Thyroid gland (tissue), 4 donors: ENCODE data around the gene GDPD5. TPM values are rescaled to one million over a fixed set of nuclear protein-coding genes. Genes with fewer than 3 reads are reported as not detected.

Experiments used
- DNase-seq, 2 donors: peaks; one replicate each; pipeline ENCODE4 v3.0.0-alpha.2; 2019
- H3K27ac ChIP-seq, 3 donors: fragments of 200-600 bp; sonication (generic); 1 replicate in 2 of 3; 2 replicates in 1 of 3; pipeline ENCODE4 v1.5.1; 2016 to 2019; ENCODE audit warnings: mild to moderate bottlenecking in 1 of 3, moderate library complexity in 1 of 3
- H3K27me3 ChIP-seq: fragments of 200-600 bp; sonication (generic); one replicate; pipeline ENCODE4 v1.5.1; 2019
- H3K36me3 ChIP-seq, 2 donors: fragments of 200-600 bp; sonication (generic); one replicate each; pipeline ENCODE4 v1.5.1; 2016 to 2019
- H3K4me1 ChIP-seq, 2 donors: fragments of 200-600 bp; sonication (generic); one replicate each; pipeline ENCODE4 v1.5.1; 2017 to 2019
- H3K4me3 ChIP-seq, 3 donors: fragments of 200-600 bp; sonication (generic); replicated peaks in 1 of 3; 1 replicate in 2 of 3; 2 replicates in 1 of 3; pipeline ENCODE4 v1.5.1; 2016; ENCODE audit warnings: mild to moderate bottlenecking in 1 of 3
- H3K9me3 ChIP-seq: fragments of 200-600 bp; sonication (generic); one replicate; pipeline ENCODE4 v1.5.1; 2017
- POLR2A ChIP-seq, 2 donors: fragments of 450-650 bp; IDR thresholded peaks; one replicate each; pipeline ENCODE4 v1.6.1; 2017; ENCODE audit warnings: antibody characterized with exemption in 2 of 2, mild to moderate bottlenecking in 2 of 2, moderate library complexity in 1 of 2
- WGBS, 2 donors: methylation state at CpG; one replicate each; pipeline ENCODE4 v1.1.5; 2017; 5-methylcytosine and 5-hydroxymethylcytosine counted together
- intact Hi-C: fragments of 100-400 bp; cut with DNase I; formaldehyde crosslinking; loops from one replicate; pipeline ENCODE4 v1.15.1; 2023
- total RNA-seq, 4 donors: library from RNA; depleted of rRNA; stranded (reverse); fragments of >200 nt; gene quantifications; one replicate each; pipeline ENCODE4 v1.2.3, GENCODE V29; 2016
- TF ChIP-seq, protein P1 (sequence below), 6 experiments: fragments of 200-600 bp in 3 of 6; fragments of 450-650 bp in 3 of 6; sonication (generic) in 3 of 6; IDR thresholded peaks; one replicate each; pipeline ENCODE4 v1.5.1; 2016 to 2019; ENCODE audit warnings: antibody characterized with exemption in 6 of 6, mild to moderate bottlenecking in 2 of 6, inconsistent platforms in 1 of 6, moderate library complexity in 1 of 6

GDPD5 gene
- total RNA-seq, 4 donors from 2014 or later = 5.6 to 6.4 (median 6.1) TPM

DNA sequence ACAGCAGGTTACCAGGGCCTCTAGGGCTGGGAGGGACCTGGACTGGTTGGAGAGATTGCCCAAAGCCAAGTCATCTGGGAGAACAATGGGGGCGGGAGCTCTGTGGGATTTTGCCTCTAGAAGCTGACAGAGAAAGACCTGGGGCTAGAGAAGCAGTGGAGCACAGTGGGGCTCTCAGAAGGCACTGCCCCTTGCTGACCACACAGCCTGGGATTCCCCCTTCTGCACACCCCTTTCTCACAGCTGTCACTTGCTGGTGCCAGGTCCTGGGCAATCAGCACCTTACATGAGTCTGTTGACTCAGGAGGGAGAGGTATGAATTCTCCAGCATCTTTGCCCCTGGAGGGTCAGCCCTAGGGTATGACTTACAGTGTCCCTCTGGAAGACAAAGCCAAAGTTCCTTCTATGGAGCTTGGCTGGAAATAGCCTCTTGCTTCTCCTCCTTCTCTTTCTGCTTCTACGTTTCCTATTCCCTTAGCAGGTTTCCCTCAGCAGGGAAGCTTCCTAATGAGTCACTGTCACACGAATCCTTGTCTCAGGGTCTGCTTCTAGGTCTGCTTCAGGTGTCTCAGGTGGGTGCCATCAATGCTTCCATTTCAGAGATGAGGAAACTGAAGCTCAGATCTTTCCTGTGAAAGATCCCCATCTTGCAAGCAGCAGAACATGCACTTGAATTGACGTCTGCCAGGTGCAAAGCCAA is 27.0 kb downstream of the GDPD5 start:
- peaks cover 0 to 5% of the 10 kb centered on the region in 2 donors for H3K4me1 ChIP-seq
- no peak overlapping the region for H3K4me3 ChIP-seq
- H3K27ac ChIP-seq = no peak overlapping the region
- TF ChIP-seq, protein P1, sequence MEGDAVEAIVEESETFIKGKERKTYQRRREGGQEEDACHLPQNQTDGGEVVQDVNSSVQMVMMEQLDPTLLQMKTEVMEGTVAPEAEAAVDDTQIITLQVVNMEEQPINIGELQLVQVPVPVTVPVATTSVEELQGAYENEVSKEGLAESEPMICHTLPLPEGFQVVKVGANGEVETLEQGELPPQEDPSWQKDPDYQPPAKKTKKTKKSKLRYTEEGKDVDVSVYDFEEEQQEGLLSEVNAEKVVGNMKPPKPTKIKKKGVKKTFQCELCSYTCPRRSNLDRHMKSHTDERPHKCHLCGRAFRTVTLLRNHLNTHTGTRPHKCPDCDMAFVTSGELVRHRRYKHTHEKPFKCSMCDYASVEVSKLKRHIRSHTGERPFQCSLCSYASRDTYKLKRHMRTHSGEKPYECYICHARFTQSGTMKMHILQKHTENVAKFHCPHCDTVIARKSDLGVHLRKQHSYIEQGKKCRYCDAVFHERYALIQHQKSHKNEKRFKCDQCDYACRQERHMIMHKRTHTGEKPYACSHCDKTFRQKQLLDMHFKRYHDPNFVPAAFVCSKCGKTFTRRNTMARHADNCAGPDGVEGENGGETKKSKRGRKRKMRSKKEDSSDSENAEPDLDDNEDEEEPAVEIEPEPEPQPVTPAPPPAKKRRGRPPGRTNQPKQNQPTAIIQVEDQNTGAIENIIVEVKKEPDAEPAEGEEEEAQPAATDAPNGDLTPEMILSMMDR (IDR thresholded peaks at IDR 0.05) = no peak
- no peak for TF ChIP-seq POLR2A (IDR thresholded peaks at IDR 0.05)
- H3K36me3 ChIP-seq = no peaks in the 10 kb centered on the region
- no peak for DNase-seq
- 87% methylated on average over 4 of the region's 4 CpGs for WGBS, 2 donors
- intact Hi-C loops = no loop called here
- no peaks in the 10 kb centered on the region for H3K9me3 ChIP-seq
- no peaks in the 10 kb centered on the region for H3K27me3 ChIP-seq

DNA sequence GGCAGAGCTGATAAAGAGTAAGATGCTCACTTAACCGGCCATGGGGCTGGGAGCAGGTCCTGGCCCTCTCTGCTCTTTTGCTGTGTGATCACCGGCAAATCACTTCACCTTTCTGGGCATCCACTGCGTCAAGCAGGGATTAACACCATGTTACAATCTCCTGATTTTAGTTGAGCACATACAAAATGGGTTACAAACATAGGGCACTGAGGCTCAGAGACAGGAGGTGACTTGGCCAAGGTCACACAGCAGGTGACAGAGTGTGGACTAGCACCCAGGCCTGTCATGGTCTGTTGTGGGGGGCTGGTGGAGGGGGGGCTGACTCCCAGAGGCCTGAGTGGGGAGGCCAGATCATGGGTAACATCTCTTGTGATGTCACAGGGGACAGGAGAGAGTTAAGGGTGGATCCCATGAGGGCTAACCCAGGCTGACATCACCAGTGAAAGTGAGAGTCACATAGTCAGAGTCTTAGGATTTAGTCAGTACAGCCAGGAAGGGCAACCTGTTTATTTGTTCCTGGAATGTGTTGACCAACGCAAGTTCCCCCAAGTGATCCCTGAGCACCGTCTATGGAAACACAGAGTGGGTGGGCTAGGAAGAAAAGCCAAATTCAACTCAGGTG is 27.8 kb downstream of the GDPD5 start:
- H3K27ac ChIP-seq = no peak overlapping the region
- intact Hi-C loops = no loop called here
- 65 to 85% methylated on average over 5 of the region's 5 CpGs for WGBS, 2 donors

DNA sequence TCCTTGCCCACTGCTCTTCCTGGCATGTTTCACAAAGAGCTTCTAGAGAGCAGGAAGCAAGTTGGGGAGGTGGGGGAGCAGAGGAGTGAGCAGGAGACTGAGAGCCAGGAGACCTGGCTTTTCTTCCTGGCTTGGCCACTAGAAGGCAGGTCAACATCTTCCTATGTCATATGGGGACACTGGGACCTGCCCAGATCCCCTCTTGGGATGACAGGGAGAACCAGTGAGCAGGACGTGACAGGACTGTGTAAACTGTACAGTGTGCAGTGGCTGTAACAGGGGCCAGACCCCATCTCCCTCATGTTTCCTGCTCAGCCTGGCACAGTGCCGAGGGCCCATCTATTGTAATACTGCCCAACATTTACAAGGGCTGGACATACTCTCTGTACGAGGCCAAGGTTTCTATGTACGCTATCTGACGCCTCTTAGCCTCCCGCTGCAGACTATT is 29.4 kb downstream of the GDPD5 start:
- Histone ChIP-seq H3K27me3 (no peaks in the 10 kb centered on the region), H3K27ac (no peak overlapping the region), H3K4me3 (no peak overlapping the region), H3K4me1 (peaks cover 0 to 5% of the 10 kb centered on the region in 2 donors), H3K9me3 (no peaks in the 10 kb centered on the region), H3K36me3 (no peaks in the 10 kb centered on the region)
- intact Hi-C loops = no loop called here
- 65 to 74% methylated on average over 6 of the region's 6 CpGs for WGBS, 2 donors
- DNase-seq = no peak
- TF ChIP-seq, protein P1 (IDR thresholded peaks at IDR 0.05) = no peak

More for the DNA sequence above, 27.8 kb downstream of the GDPD5 start:
- no peaks in the 10 kb centered on the region for H3K36me3 ChIP-seq
- no peak for DNase-seq
- H3K4me3 ChIP-seq = no peak overlapping the region
- H3K4me1 ChIP-seq = peaks cover 0 to 5% of the 10 kb centered on the region in 2 donors
- H3K9me3 ChIP-seq = no peaks in the 10 kb centered on the region
- no peaks in the 10 kb centered on the region for H3K27me3 ChIP-seq
- TF ChIP-seq, protein P1 (IDR thresholded peaks at IDR 0.05) = no peak
- no peak for TF ChIP-seq POLR2A (IDR thresholded peaks at IDR 0.05)

DNA sequence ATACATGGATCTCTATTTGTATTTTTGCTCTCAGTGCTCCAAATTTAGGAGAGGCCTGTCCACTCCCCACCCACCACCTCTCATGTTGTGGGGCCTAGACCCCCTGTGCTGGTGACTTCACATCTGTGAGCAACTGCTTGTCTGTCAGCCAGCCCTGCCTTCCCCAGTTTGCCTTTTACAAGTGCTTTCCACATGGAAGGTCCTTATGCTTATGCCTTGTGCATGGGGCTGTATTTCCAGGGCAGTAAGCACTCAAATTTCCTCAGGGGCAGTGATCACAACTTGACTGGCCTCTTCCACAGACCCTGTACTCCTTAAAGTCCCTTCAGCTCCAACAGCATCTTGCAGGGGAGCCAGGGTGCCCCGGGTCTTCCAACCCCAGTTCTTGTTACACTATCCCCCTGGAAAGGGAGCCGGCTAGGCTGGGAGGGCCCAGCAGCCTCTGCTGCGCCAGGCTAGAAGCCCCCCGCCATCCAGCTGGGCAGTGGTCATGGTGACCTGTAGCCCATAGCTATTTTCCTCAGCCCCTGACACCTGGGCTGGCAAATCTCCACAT is 29.9 kb downstream of the GDPD5 start:
- no peak for DNase-seq
- intact Hi-C loops = no loop called here
- Histone ChIP-seq H3K36me3 (no peaks in the 10 kb centered on the region), H3K4me1 (peaks cover 0 to 5% of the 10 kb centered on the region in 2 donors), H3K4me3 (no peak overlapping the region), H3K27me3 (no peaks in the 10 kb centered on the region), H3K9me3 (no peaks in the 10 kb centered on the region), H3K27ac (no peak overlapping the region)
- WGBS, 2 donors = 75 to 79% methylated on average over 4 of the region's 4 CpGs
- TF ChIP-seq, protein P1 (IDR thresholded peaks at IDR 0.05) = no peak
- no peak for TF ChIP-seq POLR2A (IDR thresholded peaks at IDR 0.05)

DNA sequence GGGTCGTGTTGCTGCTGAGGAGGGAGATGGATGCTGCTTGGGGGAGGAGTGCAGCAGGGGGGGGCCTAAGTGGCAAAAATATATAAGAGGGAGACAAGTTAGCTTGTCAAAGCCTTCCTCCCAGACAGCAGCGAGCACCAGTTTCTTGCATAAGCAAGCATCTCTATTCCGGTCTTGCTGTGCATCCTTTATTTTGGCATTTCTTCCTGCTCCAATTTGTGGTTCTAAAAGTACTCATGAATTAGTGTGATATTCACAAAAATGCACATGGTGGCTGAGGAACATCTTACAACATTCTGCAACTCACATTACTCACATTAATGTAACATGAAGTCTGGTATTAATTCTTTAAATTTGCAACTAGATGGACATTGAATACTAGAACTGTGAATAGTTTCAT is 32.1 kb downstream of the GDPD5 start:
- Histone ChIP-seq H3K27ac (no peak overlapping the region), H3K27me3 (no peaks in the 10 kb centered on the region), H3K4me3 (no peak overlapping the region), H3K4me1 (no peaks in the 10 kb centered on the region), H3K9me3 (no peaks in the 10 kb centered on the region), H3K36me3 (no peaks in the 10 kb centered on the region)
- 84 to 89% methylated on average over 3 of the region's 3 CpGs for WGBS, 2 donors
- TF ChIP-seq, protein P1 (IDR thresholded peaks at IDR 0.05) = no peak
- TF ChIP-seq POLR2A (IDR thresholded peaks at IDR 0.05) = no peak
- no peak for DNase-seq
- intact Hi-C loops = no loop called here
